Mucosa of gallbladder (tissue), 1 donor: Measurements from ENCODE around the gene PLEKHG2. TPM values are rescaled to one million over a fixed set of nuclear protein-coding genes. Genes with fewer than 3 reads are reported as not detected.

Experiments
- DNase-seq: peaks from one replicate; pipeline ENCODE4 v3.0.0-alpha.2; 2020; ENCODE audit warnings: low spot score
- total RNA-seq: library from RNA; stranded (reverse); gene quantifications from one replicate; pipeline ENCODE4 v1.2.1, GENCODE V29; 2021
- donor health status: DM: no; HTN: no; CAD: no.

The PLEKHG2 gene
- total RNA-seq, 1 donor from 2014 or later: 41.8 TPM

DNA sequence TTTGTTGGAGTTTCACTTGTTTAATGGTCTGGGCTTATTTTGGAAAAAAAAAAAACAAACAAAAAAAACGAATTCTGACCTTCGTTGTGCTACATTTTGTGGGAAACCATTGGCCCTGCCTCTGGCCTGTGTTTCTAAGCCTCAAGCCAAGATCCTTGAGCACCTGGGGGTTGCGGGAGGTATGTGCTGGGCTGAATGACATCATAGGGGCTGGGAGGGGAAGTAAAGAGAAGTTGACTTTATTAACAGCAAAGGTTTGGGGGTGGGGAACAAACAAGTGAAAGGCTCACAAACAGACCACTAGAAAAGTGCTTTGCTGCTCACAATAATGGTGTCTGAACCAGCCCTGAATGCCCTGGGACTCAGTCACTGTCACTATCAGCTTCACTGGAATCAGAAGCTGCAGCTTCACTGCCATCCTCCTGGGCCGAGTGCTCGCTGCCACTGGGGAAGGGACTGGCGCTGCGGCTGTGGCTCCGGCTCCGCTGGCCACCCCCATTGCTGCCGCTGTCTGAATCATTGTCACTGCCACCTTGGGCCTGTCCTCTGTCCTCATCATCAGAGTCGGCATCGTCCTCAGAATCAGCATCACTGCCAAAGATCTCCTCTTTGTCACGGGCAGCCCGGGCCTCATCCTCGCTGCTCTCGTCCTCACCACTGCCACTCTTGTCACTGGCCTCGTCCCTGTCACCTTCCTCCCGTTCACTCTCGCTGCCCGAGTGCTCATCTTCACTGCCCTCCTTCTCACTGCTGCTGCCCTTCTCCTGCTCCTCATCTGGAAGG lies 26.6 kb upstream of the PLEKHG2 start:
- no peak for DNase-seq

DNA sequence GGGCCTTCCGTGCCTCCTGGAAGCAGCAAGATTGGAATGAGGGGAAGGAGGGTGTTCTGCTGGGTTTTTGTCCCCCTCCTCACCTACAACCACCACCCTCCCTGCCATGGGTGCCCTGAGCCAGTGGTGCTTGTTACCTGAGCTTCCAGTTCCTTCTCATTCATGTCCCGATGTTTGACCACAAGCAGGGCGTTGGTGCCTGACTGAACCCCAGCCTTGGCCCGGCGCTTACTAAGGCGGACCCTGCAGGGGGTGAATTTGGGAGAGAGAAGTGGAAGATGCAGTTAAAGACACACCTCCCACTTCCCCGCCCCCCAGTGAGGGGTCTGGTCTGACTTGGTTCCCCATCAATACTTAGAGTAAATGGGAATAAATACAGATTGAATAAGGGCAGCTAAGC lies 25.9 kb upstream of the PLEKHG2 start:
- no peak for DNase-seq

DNA sequence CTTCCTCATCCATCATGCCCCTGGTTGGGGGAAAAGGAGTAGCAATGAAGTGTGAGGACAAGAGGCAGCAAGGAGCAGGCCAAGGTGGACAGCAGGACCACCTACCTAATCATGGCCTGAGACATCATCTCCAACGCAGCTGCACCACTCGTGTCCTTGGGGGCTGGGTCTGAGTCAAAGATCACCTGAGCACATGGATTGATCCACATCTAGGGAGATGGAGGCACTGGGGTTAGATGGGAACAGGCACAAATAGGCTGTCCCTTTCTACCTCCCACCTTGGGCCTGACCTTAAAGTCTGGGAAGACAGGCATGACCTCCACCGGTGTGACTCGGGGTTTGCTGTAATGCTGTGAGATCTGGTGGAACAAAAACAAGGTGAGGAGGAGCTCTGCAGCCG lies 23.8 kb upstream of the PLEKHG2 start:
- no peak for DNase-seq

DNA sequence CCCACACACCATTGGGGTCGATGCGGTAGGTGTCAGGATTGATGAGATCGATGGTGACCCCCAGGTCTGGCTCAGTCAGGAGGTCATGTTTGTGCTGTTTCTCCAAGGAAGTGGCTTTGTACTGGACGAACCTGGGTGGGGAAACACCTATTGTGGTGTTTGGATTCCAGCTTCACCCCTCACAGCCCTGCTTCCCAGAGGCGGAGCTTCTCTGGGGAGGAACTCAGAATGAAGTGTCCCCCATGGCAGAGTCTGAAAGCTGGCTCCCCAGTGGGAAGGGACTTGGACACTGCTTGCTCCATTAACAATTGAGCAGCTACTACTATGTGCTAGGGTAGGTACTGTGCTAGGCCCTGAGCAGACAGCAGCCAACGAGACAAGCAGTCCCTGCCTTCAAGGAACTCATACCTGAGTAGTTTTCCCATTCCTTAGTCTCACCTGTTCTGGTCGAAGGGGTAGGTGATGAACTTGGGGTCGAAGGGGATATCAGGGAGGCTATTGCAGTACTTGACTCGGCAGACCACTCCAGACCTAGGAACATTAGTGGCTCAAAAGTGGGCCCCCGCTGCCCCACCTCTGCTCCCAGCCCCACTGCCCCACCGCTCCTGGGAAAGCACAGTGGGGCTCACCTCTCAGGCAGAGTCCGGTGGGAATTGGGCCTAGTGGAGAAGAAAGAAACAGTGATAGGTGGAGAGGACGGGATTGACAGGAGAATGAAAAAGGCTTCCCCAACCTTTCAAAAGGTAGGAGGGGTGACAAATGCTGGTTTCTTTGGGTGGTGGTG lies 22.6 kb upstream of the PLEKHG2 start:
- DNase-seq: no peak

DNA sequence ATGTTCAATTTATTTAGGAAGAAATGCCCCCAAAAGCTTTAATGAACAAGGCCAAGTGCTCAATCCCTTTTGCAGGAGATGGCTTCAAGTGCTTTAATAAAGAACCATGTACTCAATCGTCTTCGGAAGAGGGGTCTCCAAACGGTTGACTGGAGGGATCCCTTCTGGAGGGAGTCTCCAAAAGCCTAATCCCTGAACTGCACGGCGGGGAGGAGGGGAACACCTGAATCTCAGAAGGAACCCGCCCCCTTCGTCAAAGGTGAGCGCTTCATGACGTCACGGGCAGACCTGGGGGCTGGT lies 22.1 kb upstream of the PLEKHG2 start:
- DNase-seq: peak; percentile 42

DNA sequence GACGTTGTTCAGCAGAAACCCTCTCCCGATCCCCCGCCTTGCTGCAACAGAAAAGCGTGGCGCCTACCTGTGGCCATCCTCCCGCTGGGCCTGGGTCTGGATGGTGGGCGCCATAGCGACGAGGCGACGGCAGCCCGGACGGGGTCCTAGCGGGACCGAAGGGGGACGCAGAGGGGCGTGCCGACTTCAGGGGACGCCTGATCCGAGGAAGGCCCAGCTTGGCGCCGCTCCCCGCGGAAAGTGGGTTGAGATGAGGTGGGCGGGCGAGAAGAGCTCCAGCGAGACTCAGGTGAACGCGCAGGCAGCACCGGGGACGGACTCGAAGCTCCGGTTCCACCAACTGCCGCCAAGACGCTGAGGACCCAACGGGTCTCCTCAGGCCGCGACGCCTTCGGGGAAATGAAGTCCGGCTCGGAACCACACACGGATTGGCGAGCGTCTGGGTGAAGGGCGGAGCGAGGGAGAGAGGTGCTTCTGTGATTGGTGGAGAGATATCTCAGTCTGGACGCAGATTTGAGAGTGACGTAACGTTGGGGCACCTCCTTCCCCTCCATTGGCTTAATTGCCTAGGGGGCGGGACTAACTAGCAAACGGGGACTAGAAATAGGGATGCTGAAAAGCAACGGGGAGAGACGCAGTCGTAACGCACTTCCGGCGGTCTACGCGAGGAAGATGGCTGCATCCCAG lies 21.6 kb upstream of the PLEKHG2 start, which contains the start of the genes MED29 and PAF1:
TSS of gene MED29 (plus strand) at position 628 of the 687 bp plus-strand sequence. CDS start at position 673, 45 bp downstream.
TSS of gene PAF1 (minus strand) at position 356 of the 687 bp plus-strand sequence. CDS start at position 114, 242 bp downstream.
- peak; percentile 98 for DNase-seq

DNA sequence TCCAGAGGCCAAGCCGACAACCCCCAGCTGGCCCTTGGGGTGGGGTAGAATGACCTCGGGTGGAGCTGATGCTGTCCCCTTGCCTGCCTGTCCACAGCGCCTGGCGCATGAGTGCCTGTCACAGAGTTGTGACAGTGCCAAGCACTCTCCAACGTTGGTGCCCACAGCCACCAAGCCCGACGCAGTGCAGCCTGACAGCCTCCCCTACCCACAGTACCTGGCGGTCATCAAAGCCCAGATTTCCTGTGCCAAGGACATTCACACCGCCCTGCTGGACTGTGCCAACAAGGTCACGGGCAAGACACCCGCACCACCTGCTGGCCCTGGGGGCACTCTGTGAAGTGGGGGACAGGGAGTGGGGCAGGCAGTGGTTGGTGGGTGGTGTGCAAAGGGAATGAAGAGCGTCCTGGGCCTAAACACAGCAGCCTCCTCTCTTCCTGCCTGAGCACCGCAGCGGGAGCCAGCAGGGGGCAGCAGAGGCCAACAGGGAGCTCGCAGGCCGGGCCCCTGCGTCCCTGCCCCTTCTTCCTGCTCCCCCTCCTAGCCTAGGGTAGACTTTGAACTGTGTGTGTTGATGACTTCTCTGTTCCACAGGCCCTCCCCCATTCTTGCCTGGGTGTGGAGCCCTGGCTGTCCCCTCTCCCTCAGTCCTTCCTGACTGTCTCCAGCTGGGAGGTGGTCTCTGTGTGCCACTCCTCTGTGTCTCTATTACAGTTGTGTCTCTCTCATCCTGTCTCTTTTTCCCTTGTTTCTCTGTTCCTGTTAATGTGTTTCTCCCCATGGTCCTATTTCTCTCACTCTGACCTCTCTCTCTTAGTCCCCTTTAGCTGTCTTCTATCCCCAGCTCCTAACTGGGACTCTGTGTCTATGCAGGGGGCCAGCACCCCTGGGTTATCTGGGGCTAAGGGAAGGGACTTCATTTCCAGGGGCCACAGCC lies 14.8 kb upstream of the PLEKHG2 start:
- peak; percentile 94 for DNase-seq

DNA sequence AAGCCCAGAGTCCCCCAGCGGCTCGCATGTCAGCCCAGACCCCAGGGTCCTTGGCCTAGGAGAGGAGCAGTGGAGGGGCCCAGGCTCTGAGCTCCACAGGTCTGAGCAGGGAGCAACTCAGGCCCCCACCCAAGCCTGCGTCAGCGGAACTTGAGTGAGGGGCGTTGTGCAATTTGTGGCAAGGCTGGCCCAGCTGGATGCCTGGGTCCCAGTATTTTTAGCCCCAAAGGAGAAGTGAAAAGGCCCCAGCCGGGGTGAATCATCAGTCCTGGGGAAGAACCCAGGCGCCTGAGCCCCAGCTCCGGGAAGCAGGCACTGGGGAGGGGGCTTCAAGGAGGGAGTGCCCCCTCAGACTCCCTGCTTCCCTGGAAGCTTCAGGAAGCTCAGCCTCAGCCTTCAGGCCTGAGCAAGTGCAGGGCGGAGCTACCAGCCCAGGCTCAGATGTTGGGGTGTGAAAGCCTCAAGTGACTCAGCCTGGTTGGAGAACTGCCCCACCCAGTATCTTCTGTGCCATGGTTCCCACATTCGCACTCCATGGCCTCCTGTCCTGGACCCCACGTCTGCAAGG lies 14.1 kb upstream of the PLEKHG2 start:
- peak; percentile 66 for DNase-seq

DNA sequence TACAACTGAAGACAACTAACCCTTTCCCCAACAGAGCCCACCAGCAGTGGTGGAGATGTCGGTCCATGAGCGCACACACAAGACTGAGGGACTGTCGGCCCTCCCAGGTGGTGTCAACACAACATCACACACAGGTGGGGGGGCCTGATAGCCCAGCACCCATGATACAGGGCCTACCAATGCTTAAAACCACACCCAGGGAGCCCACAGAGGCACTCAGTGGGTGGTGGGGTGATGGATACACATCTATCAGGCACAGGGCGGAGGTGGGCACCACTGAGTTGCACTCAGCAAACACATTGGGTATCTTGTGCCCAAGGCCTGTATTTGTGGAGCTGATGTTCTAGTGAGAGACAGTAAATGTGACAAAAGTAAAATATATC lies 12.8 kb upstream of the PLEKHG2 start:
- no peak for DNase-seq

DNA sequence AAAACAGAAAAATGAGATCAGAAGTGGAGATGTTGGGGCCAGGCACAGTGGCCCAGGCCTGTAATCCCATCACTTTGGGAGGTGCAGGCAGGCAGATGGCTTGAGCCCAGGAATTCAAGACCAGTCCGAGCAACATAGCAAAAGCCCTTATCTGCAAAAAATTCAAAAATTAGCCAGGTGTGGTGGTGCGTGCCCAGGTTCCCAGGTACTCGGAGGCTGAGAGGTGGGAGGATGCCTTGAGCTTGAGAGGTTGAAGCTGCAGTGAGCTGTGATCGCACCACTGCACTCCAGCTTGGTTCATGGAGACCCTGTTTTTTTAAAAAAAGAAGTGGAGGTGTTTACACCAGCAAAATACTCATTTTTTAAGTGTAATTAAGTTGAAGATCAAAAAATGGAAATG lies 12.4 kb upstream of the PLEKHG2 start:
- no peak for DNase-seq

DNA sequence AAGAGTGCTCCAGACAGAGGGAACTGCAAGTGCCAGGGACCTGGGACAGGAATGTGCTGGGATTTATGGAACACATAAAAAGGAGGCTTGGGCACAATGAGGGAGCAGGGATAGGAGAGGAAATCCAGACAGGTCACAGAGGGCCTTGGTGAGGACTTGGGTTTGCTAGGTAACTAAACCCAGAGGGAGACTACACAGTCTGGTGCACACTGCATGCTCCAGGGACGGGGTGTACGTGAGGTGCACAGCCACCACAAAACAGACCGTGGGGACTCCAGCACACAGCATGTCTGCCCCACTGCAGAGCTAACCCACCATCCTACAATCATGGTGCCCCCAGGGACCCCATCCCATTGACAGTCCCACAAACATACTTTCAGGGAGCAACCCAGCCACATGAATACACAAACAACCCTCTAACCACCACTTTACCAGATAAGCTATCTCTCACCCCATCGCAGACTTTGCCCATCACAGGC lies 11.4 kb upstream of the PLEKHG2 start:
- no peak for DNase-seq

DNA sequence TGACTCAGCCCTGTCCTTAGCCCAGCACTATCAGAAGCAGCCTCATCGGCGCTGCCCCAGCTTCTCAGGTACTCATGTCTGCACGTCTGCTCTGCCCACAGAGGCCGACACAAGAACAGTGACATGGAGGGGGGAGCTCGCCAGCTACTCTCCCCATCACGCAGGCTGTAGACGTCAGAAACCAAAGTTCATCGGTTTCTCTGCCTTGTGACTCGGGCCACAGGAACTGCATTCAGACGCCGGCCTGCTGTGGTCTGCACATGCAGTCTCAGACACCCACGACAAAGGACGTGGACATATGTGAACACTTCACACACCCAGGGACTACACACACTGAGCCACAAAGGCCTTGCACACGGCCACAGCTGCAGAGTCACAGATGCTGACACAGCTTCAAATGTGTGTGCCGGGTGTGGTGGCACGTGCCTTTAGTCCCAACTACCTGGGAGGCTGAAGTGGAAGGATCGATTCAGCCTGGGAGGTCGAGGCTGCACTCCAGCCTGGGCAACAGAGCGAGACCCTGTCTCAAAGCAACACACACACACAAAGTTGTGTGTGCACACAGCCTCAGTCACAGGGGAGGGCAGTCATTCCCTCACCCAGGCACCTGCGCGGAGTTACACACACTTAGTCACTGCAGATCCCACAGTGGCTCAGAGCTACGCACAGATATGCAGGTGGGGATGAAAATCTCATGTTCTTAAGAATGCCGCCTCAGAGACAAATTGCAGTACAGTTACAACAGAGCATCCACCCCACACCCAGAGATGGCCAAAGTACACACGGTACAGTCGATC lies 10.7 kb upstream of the PLEKHG2 start:
- peak; percentile 91 for DNase-seq

DNA sequence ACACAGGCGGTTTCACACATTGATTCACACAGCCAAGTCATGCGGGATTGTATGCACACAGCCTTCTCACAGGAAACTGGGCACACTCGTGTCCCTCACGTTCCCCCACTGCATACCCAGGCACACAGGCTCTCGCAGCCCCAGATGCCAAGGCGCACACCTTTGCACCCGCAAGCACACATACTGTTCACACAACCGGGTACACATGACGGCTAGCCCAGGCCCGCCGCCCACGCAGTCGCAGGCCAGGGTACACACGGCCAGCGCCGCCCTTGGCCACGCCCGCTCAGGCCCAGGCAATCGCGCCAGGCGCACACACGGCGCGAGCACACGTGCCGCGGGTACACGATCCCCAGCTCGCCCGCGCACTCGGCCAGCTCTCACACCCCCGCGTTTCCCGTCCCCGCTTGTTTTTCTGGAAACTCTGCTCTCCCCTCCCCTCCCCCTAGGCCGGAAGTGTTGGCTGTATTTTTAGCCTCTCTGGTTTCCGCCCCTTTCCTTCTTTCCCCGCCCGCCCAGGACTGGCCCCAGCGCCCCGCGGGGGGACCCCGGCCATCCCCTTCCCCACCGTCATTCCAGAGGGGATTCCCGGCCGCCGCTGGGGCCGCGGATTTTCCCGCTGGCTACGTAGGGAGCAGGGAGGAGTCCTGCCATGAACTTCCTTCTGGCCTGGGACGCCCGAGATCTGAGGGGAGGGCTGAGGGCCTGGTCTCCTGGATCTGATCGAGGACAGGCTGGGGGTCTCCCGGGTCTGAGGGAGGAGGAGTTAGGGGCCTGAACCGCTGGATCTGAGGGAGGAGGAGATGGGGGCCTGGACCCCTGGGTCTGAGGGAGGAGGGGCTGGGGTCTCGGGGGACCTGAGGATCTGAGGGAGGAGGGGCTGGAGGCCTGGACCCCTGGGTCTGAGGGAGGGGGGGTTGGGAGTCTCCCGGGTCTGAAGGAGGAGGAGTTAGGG lies 9.8 kb upstream of the PLEKHG2 start:
- DNase-seq: peak; percentile 88

DNA sequence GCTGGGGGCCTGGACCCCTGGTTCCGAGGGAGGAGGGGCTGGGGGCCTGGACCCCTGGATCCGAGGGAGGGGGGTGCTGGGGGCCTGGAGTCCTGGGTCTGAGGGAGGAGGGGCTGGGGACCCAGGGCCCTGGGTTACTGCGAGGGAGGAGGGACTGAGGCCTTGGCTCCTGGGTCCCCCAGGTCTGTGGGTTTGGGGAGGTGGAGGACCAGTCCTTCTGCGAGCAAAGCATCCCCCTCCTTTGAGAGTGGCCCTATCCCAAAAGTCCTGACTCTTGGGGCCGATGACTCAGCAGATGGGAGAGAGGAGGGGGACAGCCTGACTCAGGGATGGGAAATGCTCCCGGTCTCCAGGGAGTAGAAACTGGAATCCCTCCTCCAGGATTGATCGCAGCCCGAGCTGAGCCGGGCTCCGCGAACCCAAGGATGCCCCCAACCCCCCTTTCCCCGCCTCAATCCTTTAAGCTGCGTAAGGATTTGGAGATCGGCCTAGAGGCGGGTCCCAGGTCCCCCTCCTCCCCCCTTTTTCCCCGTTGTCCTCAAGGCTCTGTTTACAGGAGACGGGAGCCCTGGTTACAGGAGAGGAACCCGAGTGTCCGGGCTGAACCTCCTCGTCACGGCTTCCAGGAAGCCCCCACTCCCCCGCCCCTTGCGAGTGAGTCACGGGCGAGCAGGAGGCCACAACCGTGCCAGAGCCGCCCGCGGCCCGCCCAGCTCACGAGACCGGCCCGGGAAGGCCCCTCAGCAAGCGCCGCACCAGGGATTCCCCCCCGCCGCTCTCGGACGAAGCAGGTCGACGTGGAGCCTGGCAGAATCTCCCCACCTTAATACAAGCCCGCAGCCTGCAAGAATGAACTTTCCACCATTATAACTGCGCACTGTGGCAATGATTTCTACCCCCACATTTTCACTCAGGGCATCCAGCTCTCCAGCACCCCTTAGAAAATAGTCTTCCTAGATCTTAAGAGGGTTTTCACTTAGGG lies 8.8 kb upstream of the PLEKHG2 start:
- peak; percentile 98 for DNase-seq

DNA sequence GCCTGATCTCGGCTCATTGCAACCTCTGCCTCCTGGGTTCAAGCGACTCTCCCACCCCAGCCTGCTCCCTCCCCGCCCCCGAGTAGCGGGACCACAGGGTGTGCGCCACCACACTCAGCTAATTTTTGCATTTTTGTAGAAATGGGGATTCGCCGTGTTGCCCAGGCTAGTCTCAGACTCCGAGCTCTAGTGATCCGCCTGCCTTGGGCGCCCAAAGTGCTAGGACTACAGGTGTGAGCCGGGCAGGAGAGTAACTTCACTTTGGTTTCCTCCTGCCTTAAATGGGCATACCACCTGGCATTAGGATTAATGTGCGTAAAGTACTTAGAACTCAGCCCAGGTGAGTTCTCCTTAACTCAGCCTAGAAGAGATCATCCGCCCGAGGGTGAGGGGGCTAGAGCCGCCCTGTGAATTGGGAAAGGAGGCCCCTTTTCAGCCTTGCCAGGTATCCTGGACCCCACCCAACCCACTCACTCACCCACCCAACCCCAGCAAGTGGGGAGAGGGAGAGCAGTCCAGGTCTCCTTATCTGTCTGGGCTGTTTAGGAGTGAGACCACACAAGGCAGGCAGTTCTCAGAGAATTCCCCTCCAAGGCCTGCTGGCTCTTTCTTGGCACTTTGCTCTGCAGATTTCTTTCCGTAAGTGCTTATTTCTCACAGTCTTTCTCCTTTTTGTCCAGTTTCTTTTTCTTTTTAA lies 7.1 kb upstream of the PLEKHG2 start:
- DNase-seq: no peak

DNA sequence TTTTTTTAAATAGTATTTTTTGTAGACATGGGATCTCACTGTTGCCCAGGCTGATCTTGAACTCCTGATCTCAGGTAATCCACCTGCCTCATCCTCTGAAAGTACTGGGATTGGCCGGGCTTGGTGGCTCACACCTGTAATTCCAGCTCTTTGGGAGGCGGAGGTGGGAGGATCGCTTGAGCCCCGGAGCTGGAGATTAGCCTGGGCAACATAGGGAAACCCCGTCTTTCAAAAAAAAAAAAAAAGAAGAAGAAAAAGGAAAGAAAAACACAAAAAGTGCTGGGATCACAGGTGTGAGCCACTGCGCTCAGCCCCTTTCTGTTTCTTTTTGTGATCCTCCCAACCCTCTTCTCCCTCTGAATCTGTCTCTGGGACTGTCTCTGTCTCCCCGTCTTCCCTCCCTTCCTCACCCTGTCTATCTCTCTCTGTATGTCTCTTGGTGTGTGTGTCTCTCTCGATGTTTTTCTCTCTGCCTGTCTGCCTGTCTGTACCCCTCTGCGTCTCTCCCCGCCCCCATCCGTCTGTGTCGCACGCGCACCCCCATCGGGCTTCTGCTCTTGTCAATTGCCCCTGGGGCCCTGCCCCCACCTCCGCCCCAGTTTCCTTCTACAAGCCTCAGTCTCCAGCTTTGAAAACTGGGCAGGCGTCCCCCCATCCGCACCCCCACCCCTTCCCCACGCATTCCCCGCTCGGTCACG lies 6.4 kb upstream of the PLEKHG2 start:
- no peak for DNase-seq
